SH-SY5Y (cell line): Measurements from ENCODE around the gene STK4.

ENCODE experiments used
- GATA2 ChIP-seq: IDR thresholded peaks from 2 replicates; pipeline ENCODE4 v1.6.1; 2011; ENCODE audit warnings: mild to moderate bottlenecking, low read depth, low read length
- GATA3 ChIP-seq: IDR thresholded peaks from 2 replicates; pipeline ENCODE4 v1.6.1; 2011; ENCODE audit warnings: low read depth, mild to moderate bottlenecking, low read length, moderate library complexity

DNA sequence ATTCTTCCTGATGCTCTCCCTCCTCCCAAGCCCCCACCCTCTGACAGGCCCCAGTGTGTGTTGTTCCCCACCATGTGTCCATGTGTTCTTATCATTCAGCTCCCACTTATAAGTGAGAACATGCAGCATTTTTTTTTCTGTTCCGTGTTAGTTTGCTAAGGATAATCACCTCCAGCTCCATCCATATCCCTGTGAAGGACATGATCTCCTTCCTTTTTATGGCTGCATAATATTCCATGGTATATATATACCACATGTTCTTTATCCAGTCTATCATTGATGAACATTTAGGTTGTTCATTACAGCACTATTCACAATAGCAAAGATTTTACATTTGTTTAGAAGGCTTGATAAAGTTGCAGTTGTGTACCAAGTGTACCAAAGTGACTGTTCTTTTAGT lies 76.7 kb downstream of the STK4 start:
- no peak for TF ChIP-seq GATA3
- no peak for TF ChIP-seq GATA2
